ENCODE results near the gene LRRC73.
"Not testable (repeated sequence)": the region's sequence is repeated elsewhere in the genome, so short reads cannot be mapped to it uniquely, and the experiment has no call there.

The LRRC73 gene

GRCh38 chr6:43509142-43509983, 783 bp downstream of the LRRC73 start:
- DNase-seq, result no peak

- no peak for DNase-seq
Measured at GRCh38 chr6:43508481-43509141, 1.5 kb downstream of the LRRC73 start.

- peak; percentile 77 for DNase-seq
Measured at GRCh38 chr6:43506667-43507471, 3.3 kb downstream of the LRRC73 start.

- DNase-seq, result no peak
Measured at GRCh38 chr6:43506171-43506570, 4.0 kb downstream of the LRRC73 start.

- DNase-seq, result no peak
Measured at GRCh38 chr6:43505718-43506117, 4.4 kb downstream of the LRRC73 start.

- no peak for DNase-seq
Measured at GRCh38 chr6:43504756-43505593, 5.2 kb downstream of the LRRC73 start.

GRCh38 chr6:43503443-43503842, 6.7 kb downstream of the LRRC73 start:
- no peak for DNase-seq

- DNase-seq, result no peak
Measured at GRCh38 chr6:43502666-43503065, 7.5 kb downstream of the LRRC73 start.

- no peak for DNase-seq
Measured at GRCh38 chr6:43500921-43501320, 9.2 kb downstream of the LRRC73 start.

GRCh38 chr6:43499028-43499815, 10.9 kb downstream of the LRRC73 start:
- DNase-seq, result no peak

- DNase-seq, result not testable (repeated sequence)
Measured at GRCh38 chr6:43498291-43498690, 11.9 kb downstream of the LRRC73 start.

GRCh38 chr6:43497689-43498088, 12.5 kb downstream of the LRRC73 start:
- no peak for DNase-seq

- no peak for DNase-seq
Measured at GRCh38 chr6:43497129-43497396, 13.1 kb downstream of the LRRC73 start.

GRCh38 chr6:43496370-43497128, 13.6 kb downstream of the LRRC73 start:
- no peak for DNase-seq

- DNase-seq, result no peak
Measured at GRCh38 chr6:43495409-43495941, 14.7 kb downstream of the LRRC73 start.

GRCh38 chr6:43494766-43495165, 15.4 kb downstream of the LRRC73 start:
- DNase-seq, result no peak

GRCh38 chr6:43494321-43494720, 15.8 kb downstream of the LRRC73 start:
- DNase-seq, result no peak

GRCh38 chr6:43493833-43494232, 16.3 kb downstream of the LRRC73 start:
- DNase-seq, result no peak

GRCh38 chr6:43493230-43493629, 16.9 kb downstream of the LRRC73 start:
- DNase-seq, result no peak

GRCh38 chr6:43492673-43493072, 17.5 kb downstream of the LRRC73 start:
- no peak for DNase-seq
